Suprapubic skin (tissue), 3 donors: ENCODE results near the gene QDPR.

Experiments
- CTCF ChIP-seq, 2 donors: fragments of 200-600 bp in 1 of 2; fragments of 450-650 bp in 1 of 2; sonication (generic) in 1 of 2; IDR thresholded peaks; one replicate each; pipeline ENCODE4 v1.5.1; 2016 to 2019; ENCODE audit warnings: antibody characterized with exemption in 2 of 2, mild to moderate bottlenecking in 1 of 2, moderate library complexity in 1 of 2
- POLR2A ChIP-seq, 2 donors: fragments of 450-650 bp; IDR thresholded peaks; one replicate each; pipeline ENCODE4 v1.6.1; 2017; ENCODE audit warnings: antibody characterized with exemption in 2 of 2, mild to moderate bottlenecking in 2 of 2, moderate library complexity in 2 of 2

- TF ChIP-seq CTCF (IDR thresholded peaks at IDR 0.05), result no peak
- TF ChIP-seq POLR2A (IDR thresholded peaks at IDR 0.05), result no peak
These were observed 361 bp downstream of the QDPR start for GRCh38 chr4:17511509-17511949.
